Measurements from ENCODE around the gene SPINT1.

The SPINT1 gene

GRCh38 chr15:40881351-40881750, 37.5 kb downstream of the SPINT1 start:
- no peak for TF ChIP-seq CTCF (IDR thresholded peaks at IDR 0.05)
- Histone ChIP-seq H3K4me3 (no peak overlapping the region), H3K27ac (no peak overlapping the region)
- DNase-seq (ENCODE audit: low spot score): no peak

GRCh38 chr15:40886586-40886985, 42.7 kb downstream of the SPINT1 start:
- Histone ChIP-seq H3K4me3 (no peak overlapping the region), H3K27ac (no peak overlapping the region)
- no peak for TF ChIP-seq CTCF (IDR thresholded peaks at IDR 0.05)
- no peak for DNase-seq (ENCODE audit: low spot score)

- no peak overlapping the region for H3K4me3 ChIP-seq
- DNase-seq (ENCODE audit: low spot score): no peak
- no peak overlapping the region for H3K27ac ChIP-seq
- TF ChIP-seq CTCF (IDR thresholded peaks at IDR 0.05): no peak
Observed at GRCh38 chr15:40889112-40889511, 45.3 kb downstream of the SPINT1 start.

- DNase-seq (ENCODE audit: low spot score): no peak
- TF ChIP-seq CTCF (IDR thresholded peaks at IDR 0.05): no peak
- Histone ChIP-seq H3K27ac (no peak overlapping the region), H3K4me3 (no peak overlapping the region)
Observed at GRCh38 chr15:40891138-40891537, 47.3 kb downstream of the SPINT1 start.

GRCh38 chr15:40891810-40892446, 48.1 kb downstream of the SPINT1 start:
- no peak overlapping the region for H3K4me3 ChIP-seq
- no peak for TF ChIP-seq CTCF (IDR thresholded peaks at IDR 0.05)
- DNase-seq (ENCODE audit: low spot score): no peak
- no peak overlapping the region for H3K27ac ChIP-seq

GRCh38 chr15:40892447-40893012, 48.7 kb downstream of the SPINT1 start:
- Histone ChIP-seq H3K4me3 (no peak overlapping the region), H3K27ac (no peak overlapping the region)
- no peak for DNase-seq (ENCODE audit: low spot score)
- no peak for TF ChIP-seq CTCF (IDR thresholded peaks at IDR 0.05)

GRCh38 chr15:40893019-40893670, 49.3 kb downstream of the SPINT1 start:
- peak overlapping the region; percentile 87 to 92 for H3K27ac ChIP-seq
- no peak for TF ChIP-seq CTCF (IDR thresholded peaks at IDR 0.05)
- no peak for DNase-seq (ENCODE audit: low spot score)
- peak overlapping the region; percentile 89 for H3K4me3 ChIP-seq

Measured in coronary artery (tissue), 2 donors.